Activated CD4-positive, alpha-beta T cell treated with anti-CD3 and anti-CD28 coated beads, Interleukin-2, amount 50 U/mL, for 24 hours (primary cell): ENCODE measurements around the gene PPP2R2C.

ENCODE experiments used
- DNase-seq, 2 donors: peaks; one replicate each; pipeline ENCODE4 v3.0.0-alpha.2; 2020; ENCODE audit warnings: low read depth in 1 of 2, low spot score in 1 of 2

The PPP2R2C gene

GRCh38 chr4:6272863-6273660 is 199.4 kb downstream of the PPP2R2C start:
- no peak for DNase-seq

- no peak for DNase-seq
Measured at GRCh38 chr4:6271701-6272465, 200.5 kb downstream of the PPP2R2C start.

GRCh38 chr4:6271206-6271605 is 201.2 kb downstream of the PPP2R2C start:
- no peak for DNase-seq

- DNase-seq = no peak
Measured at GRCh38 chr4:6270636-6271121, 201.7 kb downstream of the PPP2R2C start.
